Articular chondrocyte of knee joint (primary cell): ENCODE measurements around the gene LAMB1. TPM values are rescaled to one million over a fixed set of nuclear protein-coding genes. Genes with fewer than 3 reads are reported as not detected.

Experiments used
- small RNA-seq: library from RNA; depleted of rRNA; stranded (forward); fragments of <200 nt; gene quantifications from one replicate; pipeline ENCODE3, GENCODE V24; 2012
- total RNA-seq: library from RNA; depleted of rRNA; stranded (reverse); fragments of >200 nt; gene quantifications from 2 replicates; pipeline ENCODE4 v1.2.3, GENCODE V29; 2012

Gene LAMB1
- total RNA-seq: 162 and 222 TPM in 2 replicates

DNA sequence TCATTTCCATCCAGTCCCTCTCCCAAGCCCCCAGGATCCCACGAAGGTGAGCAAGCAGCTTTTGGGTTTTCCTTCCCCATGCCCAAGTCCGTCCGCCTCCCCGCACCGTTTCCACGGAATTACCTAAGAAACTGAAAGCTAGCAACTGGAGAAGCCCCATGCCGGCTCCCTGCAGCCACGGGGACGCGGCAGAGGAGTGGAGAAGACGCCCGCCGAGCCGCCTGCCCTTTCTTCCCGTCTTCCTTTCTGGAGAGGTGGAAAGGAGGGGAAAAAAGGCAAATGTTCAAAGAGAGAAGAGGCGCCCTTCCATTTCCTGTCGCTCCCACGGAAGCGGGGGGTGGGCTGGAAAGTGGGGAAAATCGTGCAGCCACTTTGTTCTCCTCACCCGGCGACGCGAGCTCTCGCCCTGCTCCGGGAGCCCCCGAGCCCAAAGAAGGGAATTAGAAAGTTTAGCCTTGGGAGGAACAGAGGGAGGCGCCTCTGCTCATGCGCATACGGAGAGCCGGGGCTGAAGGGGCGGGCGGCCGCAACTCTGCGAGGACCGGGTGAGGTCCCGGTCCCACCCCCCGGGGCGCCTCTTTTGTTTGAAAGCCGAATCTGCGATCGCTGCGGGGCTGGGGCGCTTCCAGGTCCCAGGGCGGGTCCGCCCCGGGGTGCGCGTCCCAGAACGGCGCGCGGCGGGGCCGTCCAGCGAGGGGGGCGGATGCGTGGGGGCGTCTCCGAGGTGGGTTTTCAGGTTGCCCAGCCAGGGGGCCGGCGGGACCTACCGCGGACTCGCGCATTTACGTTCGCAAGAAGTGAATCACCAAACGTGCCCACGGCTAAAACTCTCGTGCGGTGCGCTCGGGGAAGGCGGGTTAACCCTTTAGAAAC lies at the start of gene LAMB1:
TSS of gene LAMB1 (minus strand) at position 436 of the 873 bp plus-strand sequence. CDS start at position 160, 276 bp downstream.

DNA sequence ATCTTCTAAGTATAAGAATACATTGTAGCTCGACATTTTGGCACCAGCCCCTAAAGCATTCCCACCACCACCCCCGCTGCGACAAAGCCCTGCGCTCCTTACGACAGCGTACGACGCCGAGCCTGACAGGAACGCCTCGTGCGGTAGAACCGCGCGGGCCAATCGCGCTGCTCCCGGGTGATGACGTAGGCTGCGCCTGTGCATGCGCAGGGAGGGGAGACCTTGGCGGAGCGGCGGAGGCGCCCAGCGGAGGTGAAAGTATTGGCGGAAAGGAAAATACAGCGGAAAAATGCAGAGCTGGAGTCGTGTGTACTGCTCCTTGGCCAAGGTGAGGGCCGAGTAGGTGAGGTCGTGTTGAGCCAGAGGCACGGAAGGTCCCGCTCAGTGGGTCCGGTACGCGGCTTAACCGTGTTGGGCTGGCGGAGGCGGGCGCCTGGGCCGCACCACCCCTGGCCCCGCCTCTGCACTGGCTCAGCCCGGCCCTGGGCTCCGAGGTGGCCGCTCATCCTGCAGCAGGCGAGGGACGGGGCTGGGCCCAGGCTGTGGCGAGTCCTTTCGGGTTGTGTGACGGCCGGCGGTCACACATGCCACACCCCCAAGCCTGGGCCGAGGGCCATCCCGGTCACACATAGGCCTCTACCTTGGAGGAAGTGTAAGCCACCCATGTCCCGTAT lies 111.9 kb downstream of the LAMB1 start, which contains the start of gene DLD:
TSS of gene DLD (plus strand) at position 222 of the 674 bp plus-strand sequence. CDS start at position 290, 68 bp downstream.

Small RNA genes within 50 kb of the gene (small RNA-seq; reads per million reads assigned to genes)
- gene RF00012: not detected

Other genes starting within 250 kb of the LAMB1 start
- gene SLC26A3, start 199.9 kb downstream of the LAMB1 start, total RNA-seq: not detected in 2 replicates
- gene DLD, start 112.0 kb downstream of the LAMB1 start, total RNA-seq: 77.0 and 80.6 TPM in 2 replicates
- gene LAMB4, start 127.2 kb upstream of the LAMB1 start, total RNA-seq: under 0.01 TPM in 1 of 2 replicates, not detected in the other